GM19193 (cell line): ENCODE measurements around the gene HOXA2.

ENCODE experiments used
- POLR2A ChIP-seq: IDR thresholded peaks from 4 replicates; pipeline ENCODE4 v1.6.1; 2011; ENCODE audit not compliant: insufficient read depth, insufficient read length; ENCODE audit errors: extremely low read depth

The HOXA2 gene

GRCh38 chr7:27143950-27144780, 41.7 kb upstream of the HOXA2 start:
- no peak for TF ChIP-seq POLR2A

DNA sequence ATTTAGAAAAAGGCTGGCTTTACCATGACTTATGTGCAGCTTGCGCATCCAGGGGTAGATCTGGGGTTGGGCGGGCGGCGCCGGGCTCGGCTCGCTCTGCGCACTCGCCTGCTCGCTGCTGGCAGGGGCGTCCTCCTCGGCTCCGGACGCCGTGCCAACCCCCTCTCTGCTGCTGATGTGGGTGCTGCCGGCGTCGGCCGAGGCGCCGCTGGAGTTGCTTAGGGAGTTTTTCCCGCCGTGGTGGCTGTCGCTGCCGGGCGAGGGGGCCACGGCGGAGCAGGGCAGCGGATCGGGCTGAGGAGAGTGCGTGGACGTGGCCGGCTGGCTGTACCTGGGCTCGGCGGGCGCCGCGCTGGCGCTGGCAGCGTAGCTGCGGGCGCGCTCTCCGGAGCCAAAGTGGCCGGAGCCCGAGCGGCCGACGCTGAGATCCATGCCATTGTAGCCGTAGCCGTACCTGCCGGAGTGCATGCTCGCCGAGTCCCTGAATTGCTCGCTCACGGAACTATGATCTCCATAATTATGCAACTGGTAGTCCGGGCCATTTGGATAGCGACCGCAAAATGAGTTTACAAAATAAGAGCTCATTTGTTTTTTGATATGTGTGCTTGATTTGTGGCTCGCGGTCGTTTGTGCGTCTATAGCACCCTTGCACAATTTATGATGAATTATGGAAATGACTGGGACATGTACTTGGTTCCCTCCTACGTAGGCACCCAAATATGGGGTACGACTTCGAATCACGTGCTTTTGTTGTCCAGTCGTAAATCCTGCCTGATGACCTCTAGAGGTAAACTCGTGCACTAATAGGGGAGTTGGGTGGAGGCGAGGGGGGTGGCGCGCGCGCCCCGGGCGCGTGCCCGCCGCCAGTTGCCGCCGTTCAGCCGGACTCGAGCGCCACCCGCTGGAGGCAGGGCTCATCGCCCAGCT, 40.8 kb upstream of the HOXA2 start, which contains the start of gene HOXA5:
Gene HOXA5, minus strand, starts transcription at position 659 of the 927 bp plus-strand sequence. Its CDS starts 74 bp downstream, at position 585.
- no peak for TF ChIP-seq POLR2A

DNA sequence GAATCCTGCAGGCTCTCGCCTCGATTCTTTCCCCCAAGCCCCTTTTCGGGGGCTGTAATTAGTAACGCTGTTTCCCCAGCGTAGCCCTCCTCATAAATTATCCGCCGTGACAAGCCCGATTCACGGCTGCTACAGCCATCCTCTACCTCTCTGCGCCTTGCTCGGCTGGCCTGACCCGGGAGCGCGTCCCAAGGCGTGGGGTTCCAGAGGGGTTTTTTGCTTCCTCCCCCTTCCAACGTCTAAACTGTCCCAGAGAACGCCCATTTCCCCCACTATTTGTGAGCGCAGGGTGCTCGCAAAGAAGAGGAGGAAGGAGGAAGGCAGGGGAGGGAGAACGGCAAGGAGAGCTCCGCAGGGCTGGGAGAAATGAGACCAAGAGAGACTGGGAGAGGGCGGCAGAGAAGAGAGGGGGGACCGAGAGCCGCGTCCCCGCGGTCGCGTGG, 40.1 kb upstream of the HOXA2 start:
- no peak for TF ChIP-seq POLR2A

DNA sequence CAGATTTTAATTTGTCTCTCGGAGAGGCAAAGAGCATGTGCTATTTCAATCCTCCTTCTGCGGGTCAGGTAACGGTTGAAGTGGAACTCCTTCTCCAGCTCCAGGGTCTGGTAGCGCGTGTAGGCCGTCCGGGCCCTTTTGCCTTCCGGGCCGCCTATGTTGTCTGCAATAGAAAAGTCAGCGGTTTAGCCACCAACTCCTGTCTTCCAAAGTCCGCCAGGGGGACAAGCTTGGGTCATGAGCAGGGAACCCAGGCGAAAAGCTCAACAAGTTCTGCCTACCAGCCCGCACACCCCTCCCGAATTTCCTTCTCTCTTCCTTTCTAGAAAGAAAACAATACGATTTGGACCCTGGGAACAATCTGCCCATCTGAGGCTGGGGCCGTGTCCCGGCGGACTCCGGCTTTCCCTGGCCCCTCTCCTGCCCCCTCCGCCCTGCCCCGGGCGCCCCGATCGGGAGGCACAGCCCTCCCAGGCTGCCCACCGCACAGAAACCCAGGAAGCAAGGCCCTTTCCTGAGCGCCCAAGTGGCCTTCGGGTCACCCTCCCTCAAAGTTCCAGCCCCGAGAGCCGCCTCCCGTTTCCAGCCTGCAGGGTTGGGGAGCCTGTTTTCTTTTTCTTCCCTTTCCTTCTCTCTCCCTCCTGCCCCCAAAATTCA, 39.6 kb upstream of the HOXA2 start:
- TF ChIP-seq POLR2A: no peak

DNA sequence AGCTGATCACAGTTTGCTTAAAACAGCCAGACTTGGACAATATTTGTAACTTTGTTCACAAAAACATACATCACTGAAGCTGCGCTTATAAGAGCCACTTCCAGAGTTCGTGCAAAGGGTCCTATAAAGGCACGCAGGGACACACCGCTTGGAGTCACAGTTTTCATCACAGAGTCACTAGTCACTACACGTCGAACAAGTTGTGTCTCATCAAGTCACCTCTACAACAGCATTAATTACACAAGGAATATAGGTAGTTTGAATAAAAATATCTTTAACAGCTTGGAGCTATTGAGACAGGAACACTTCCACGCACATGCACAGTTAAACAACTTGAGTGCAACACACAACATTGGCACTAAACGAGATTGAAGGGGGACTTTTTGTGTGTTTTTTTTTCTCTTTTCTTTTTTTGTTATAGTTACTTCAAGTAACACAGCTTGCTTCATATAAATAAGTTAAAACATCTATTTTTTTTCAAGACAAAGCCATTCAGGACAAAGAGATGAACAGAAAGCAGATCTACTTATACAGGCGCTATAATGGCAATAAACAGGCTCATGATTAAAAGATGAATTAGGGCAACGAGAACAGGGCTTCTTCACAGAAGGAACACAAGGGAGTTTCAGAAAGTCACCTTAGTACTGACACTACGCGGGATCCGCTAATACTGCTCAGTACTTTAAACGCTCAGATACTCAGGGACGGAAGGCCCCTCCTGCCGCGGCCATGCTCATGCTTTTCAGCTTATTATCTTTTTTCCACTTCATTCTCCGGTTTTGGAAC, 38.8 kb upstream of the HOXA2 start:
- TF ChIP-seq POLR2A: no peak

GRCh38 chr7:27140126-27140857, 37.8 kb upstream of the HOXA2 start:
- TF ChIP-seq POLR2A: no peak

DNA sequence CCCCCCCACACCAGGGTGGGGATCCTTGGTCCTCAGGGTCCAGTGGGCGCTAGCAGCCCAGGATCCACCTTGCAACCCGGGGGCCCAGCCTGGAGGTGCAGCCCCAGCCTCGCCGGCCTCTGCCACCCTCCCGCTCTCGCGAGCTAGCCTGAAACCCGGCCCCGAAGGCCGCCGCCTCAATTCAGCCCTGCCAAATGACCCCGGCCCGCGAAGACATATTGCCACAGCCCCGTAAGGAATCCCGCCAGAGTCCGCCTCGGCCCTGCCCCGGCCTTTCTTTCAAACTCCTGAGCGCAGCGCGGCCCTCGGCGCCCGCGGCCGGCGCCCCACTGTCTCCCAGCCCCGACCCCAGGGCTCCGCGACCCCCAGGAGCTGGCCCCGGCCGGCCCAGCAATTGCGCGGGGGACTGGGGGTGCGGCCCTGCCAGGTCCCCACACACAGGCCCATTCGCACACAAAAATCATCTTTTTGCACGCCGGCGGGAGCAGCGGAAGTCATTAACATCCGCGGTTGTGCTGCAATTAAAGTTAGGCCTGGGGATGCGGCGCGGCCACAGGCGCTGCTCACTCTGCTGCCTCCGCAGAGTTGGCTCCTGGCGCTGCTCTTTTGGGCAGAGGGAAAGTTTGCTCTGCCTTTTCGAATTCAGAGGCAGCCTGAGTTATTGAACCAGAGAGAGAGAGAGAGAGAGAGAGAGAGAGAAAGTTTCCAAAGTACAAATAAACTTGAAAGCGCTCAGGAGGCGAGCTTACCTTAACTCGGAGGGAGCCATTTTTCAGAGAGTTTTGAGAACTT, 37.0 kb upstream of the HOXA2 start:
- TF ChIP-seq POLR2A: no peak

DNA sequence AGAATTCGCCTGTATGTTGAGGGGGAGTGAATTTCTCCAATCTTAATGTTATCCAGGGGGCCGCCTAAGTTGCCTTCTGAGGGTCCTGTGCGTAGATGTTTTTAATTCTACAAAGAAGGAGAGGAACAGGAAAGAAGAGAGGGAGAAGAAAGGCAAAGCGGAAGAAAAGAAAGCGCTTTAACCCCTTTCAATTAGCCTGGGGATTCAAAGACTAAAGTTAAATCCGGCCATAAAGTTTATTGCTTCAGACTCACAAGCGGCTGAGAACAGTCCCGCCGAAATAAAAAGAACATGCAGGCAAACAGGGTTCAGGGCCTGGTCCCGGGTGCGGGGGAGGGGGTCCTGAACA, 36.5 kb upstream of the HOXA2 start:
- TF ChIP-seq POLR2A: no peak

DNA sequence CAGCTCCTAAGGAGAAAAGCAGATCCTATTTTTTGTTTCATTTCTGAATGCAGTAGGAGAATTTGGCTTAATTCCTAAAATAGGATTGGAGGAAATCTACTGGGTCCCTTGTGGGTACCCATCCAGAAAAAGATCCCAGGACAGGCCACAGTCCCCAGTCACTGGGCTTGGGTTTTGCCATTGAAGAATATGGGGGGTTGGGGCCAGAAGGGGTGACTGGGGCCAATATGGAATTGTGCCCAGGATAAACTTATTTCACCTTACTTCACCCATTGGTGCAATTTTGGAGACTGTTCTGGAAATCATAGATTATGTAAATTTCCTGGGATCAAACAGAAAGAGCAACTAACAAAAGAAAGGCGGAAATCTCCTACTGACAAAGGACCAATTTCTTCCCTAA, 36.0 kb upstream of the HOXA2 start:
- no peak for TF ChIP-seq POLR2A

DNA sequence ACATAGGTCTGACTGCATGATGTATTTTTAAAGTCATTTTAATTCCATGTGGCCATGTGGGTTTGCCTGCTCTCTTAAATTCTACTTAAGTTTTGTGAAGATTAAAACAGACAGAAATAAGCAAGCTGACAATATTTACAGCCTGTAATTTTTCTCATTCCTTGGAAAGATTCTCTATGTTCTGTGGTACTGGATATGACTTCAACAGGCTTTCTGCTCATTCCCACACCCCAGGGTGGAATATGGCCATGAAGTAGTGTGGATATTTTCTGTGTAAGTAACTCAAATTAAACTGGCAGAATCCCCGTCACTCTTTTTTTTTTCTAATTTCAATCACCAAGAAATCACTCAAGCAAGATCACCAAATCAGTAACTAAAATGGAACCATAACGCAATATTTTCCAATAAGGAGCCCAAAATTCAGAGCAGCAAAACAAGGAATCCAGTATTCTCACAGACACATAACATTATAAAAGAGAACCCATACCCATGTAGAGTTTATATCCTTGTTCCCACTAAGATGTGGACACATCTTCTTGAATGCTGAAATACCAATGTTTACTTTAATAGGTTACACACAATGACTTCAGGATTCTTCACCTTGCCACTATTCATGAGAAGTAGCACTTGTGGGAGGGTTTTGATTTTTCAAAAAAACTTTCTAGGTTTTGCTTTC, 35.3 kb upstream of the HOXA2 start:
- TF ChIP-seq POLR2A: no peak

DNA sequence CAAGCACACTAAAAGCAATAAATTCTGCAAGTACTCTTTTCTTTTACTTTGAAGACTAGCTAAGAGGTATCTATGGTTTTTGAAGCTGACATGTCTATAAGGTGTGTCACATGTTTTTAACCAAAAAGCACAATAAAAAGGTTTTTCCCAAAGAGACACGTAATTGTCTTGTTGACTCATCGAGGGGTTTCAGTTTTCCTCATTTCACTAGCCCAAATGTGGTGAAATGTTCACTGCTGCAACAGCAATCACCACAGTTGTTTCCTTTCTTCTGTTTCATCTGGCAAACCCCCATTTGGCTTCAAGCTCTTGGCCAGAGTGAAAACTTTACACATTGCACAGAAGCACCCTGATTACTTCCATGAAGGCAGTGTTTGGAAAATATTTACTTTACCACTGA, 31.9 kb upstream of the HOXA2 start:
- no peak for TF ChIP-seq POLR2A

DNA sequence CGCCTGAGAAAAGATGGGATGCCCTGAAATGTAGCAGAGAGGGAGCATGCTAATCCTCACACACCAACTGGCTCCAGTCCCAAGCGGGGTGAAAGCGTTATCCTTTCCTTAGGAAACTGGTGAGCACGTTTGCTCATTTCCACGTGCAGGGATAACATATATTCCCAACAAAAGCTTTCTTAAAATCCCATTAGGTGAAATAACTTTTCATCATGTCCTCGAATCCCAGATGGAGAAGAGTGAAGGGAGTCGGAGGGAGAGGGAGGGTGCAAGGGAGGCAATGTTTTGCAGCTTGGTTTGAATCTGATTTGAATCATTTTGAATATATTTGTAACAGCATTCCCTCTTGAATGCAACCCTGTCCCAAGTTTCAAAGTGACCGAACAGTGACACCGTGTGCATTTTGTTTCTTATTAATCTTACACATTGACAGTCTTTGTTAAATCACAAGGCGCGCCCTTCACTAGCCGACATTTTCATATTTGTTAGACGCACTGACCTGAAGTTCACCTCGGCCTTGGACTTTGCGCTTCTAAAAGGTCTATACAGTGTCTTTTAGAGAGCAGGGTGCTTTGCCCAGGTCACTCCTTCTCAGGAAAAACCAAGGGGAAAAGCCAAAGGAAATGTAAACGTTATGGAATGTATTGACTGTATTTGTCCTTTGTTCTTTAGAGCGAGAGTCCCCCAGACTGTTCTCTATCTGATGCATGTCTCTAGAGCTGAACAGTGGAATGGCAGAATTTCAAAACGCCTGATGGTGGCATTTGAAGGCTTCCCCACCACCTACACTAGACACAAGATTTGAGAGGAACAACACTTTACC, 31.1 kb upstream of the HOXA2 start:
- TF ChIP-seq POLR2A: no peak
